IMR-90 (cell line): ENCODE data around the gene CTSS. TPM values are rescaled to one million over a fixed set of nuclear protein-coding genes. Genes with fewer than 3 reads are reported as not detected.
A peak's percentile ranks its signal among the peaks of the same experiment; 100 is the strongest.

ENCODE experiments used
- ATAC-seq: fragments of 200-7000 bp; cut with Tn5 transposase; 2 replicates; pipeline ENCODE4 v1.9.1; 2020; ENCODE audit warnings: low read depth, mild to moderate bottlenecking, moderate library complexity
- BruUV-seq: library from RNA; stranded (reverse); fragments of 400-500 nt; replicated peaks from 2 replicates; lab custom pipeline; 2021; lab: Mats Ljungman, UMichigan
- CTCF ChIA-PET: fragments of 300-600 bp; formaldehyde crosslinking; extraction: SDS; loops from one replicate; lab custom pipeline; 2021; ENCODE audit warnings: antibody characterized with exemption; lab: Yijun Ruan, JAX
- POLR2A ChIA-PET: fragments of 300-600 bp; sonication (Branson Sonifier 250); formaldehyde crosslinking; loops from one replicate; lab custom pipeline; 2022; ENCODE audit warnings: antibody characterized with exemption; ENCODE audit not compliant: unreplicated experiment; lab: Charles Lee
- DNase-seq: peaks from one replicate; pipeline ENCODE4 v3.0.0; 2013
- H2AFZ ChIP-seq: replicated peaks from 2 replicates; pipeline ENCODE3; 2013; ENCODE audit warnings: low read length, mild to moderate bottlenecking; ENCODE audit not compliant: poor library complexity
- H2AK5ac ChIP-seq: 2 replicates; pipeline ENCODE4 v1.6.1; 2013; ENCODE audit warnings: low read depth, low read length, inconsistent platforms
- H2AK9ac ChIP-seq: replicated peaks from 2 replicates; pipeline ENCODE3; 2013; ENCODE audit warnings: mild to moderate bottlenecking, low read depth, low read length, moderate library complexity; ENCODE audit not compliant: poor library complexity
- H2BK120ac ChIP-seq: 2 replicates; pipeline ENCODE4 v1.6.1; 2013; ENCODE audit warnings: low read depth, low read length, inconsistent platforms
- H2BK15ac ChIP-seq: 3 replicates; pipeline ENCODE4 v1.6.1; 2013; ENCODE audit warnings: low read depth, low read length, inconsistent platforms
- H2BK20ac ChIP-seq: 2 replicates; pipeline ENCODE4 v1.6.1; 2013; ENCODE audit warnings: low read depth, mild to moderate bottlenecking, inconsistent platforms, low read length, moderate library complexity
- H2BK5ac ChIP-seq: 2 replicates; pipeline ENCODE4 v1.6.1; 2013; ENCODE audit warnings: mild to moderate bottlenecking, low read depth, low read length, inconsistent platforms; ENCODE audit not compliant: poor library complexity, severe bottlenecking
- H3K14ac ChIP-seq: replicated peaks from 2 replicates; pipeline ENCODE4 v1.6.1; 2013; ENCODE audit warnings: low read depth, low read length, inconsistent platforms
- H3K18ac ChIP-seq: 2 replicates; pipeline ENCODE4 v1.6.1; 2013; ENCODE audit warnings: low read depth, low read length, control low read depth
- H3K23ac ChIP-seq: 2 replicates; pipeline ENCODE4 v1.6.1; 2013; ENCODE audit warnings: low read depth, low read length, inconsistent platforms
- H3K27ac ChIP-seq: 2 replicates; pipeline ENCODE4 v1.5.1; 2013; ENCODE audit warnings: mild to moderate bottlenecking, control low read depth, low read length; ENCODE audit not compliant: insufficient read depth
- H3K27me3 ChIP-seq: 2 replicates; pipeline ENCODE4 v1.6.1; 2013; ENCODE audit warnings: low read length; ENCODE audit not compliant: control insufficient read depth, insufficient read depth
- H3K36me3 ChIP-seq: 2 replicates; pipeline ENCODE4 v1.6.1; 2013; ENCODE audit warnings: low read length, mixed read lengths; ENCODE audit not compliant: control insufficient read depth, insufficient read depth
- H3K4ac ChIP-seq: 2 replicates; pipeline ENCODE4 v1.6.1; 2013; ENCODE audit warnings: low read depth, low read length, inconsistent platforms
- H3K4me1 ChIP-seq: 2 replicates; pipeline ENCODE4 v1.6.1; 2013; ENCODE audit warnings: low read length, mixed read lengths; ENCODE audit not compliant: control insufficient read depth, insufficient read depth
- H3K4me2 ChIP-seq: 2 replicates; pipeline ENCODE4 v1.6.1; 2013; ENCODE audit warnings: low read depth, mild to moderate bottlenecking, control low read depth, low read length, moderate library complexity
- H3K4me3 ChIP-seq: 2 replicates; pipeline ENCODE4 v1.5.1; 2013; ENCODE audit warnings: low read depth, mild to moderate bottlenecking, control low read depth, low read length, moderate library complexity; ENCODE audit not compliant: insufficient read depth
- H3K56ac ChIP-seq: 2 replicates; pipeline ENCODE4 v1.6.1; 2013; ENCODE audit warnings: low read length, inconsistent platforms; ENCODE audit not compliant: insufficient read depth; ENCODE audit errors: extremely low read depth
- H3K79me1 ChIP-seq, 2 experiments: 2 replicates each; pipeline ENCODE4 v1.6.1; 2013; ENCODE audit warnings: low read length in 2 of 2, inconsistent platforms in 1 of 2, low read depth in 1 of 2
- H3K9ac ChIP-seq: 2 replicates; pipeline ENCODE4 v1.6.1; 2013; ENCODE audit warnings: low read depth, low read length, control low read depth
- H3K9me1 ChIP-seq: 2 replicates; pipeline ENCODE4 v1.6.1; 2013; ENCODE audit warnings: low read length, inconsistent platforms; ENCODE audit not compliant: insufficient read depth
- H3K9me3 ChIP-seq: 2 replicates; pipeline ENCODE4 v1.6.1; 2013; ENCODE audit warnings: low read length; ENCODE audit not compliant: control insufficient read depth, insufficient read depth
- H4K20me1 ChIP-seq: 2 replicates; pipeline ENCODE4 v1.6.1; 2013; ENCODE audit warnings: low read length, inconsistent platforms; ENCODE audit not compliant: insufficient read depth
- H4K5ac ChIP-seq: 2 replicates; pipeline ENCODE4 v1.6.1; 2013; ENCODE audit warnings: mild to moderate bottlenecking, low read depth, low read length, control low read depth
- H4K8ac ChIP-seq, 2 experiments: 2 replicates each; pipeline ENCODE4 v1.6.1; 2013; ENCODE audit warnings: low read depth in 2 of 2, low read length in 2 of 2, control low read depth in 1 of 2, inconsistent platforms in 1 of 2
- H4K91ac ChIP-seq: 2 replicates; pipeline ENCODE4 v1.6.1; 2013; ENCODE audit warnings: low read depth, low read length, inconsistent platforms; ENCODE audit not compliant: insufficient read depth
- CEBPB ChIP-seq: IDR thresholded peaks from 2 replicates; pipeline ENCODE4 v1.6.1; 2012; ENCODE audit warnings: low read depth, low read length, improper control_type of control experiment
- CHD1 ChIP-seq: IDR thresholded peaks from 2 replicates; pipeline ENCODE4 v1.6.1; 2012; ENCODE audit warnings: low read depth, low read length, improper control_type of control experiment
- MAFK ChIP-seq: IDR thresholded peaks from 2 replicates; pipeline ENCODE4 v1.6.1; 2012; ENCODE audit warnings: low read depth, low read length, improper control_type of control experiment
- MAZ ChIP-seq: IDR thresholded peaks from 2 replicates; pipeline ENCODE4 v1.6.1; 2012; ENCODE audit warnings: low read depth, mild to moderate bottlenecking, low read length, improper control_type of control experiment, moderate library complexity, borderline replicate concordance
- RAD21 ChIP-seq: IDR thresholded peaks from 2 replicates; pipeline ENCODE4 v1.6.1; 2012; ENCODE audit warnings: low read length, improper control_type of control experiment
- RFX5 ChIP-seq: IDR thresholded peaks from 2 replicates; pipeline ENCODE4 v1.8.0; 2012; ENCODE audit warnings: low read depth, mild to moderate bottlenecking, low read length, moderate library complexity
- SMC3 ChIP-seq: fragments of 150-350 bp; IDR thresholded peaks from 2 replicates; pipeline ENCODE4 v1.6.1; 2016; ENCODE audit warnings: low read depth, mild to moderate bottlenecking, antibody characterized with exemption, low read length, moderate library complexity
- WGBS, 2 experiments: methylation state at CpG; one replicate each; pipeline versions ENCODE4 v1.1.5 to v1.1.7; 2013; ENCODE audit warnings: missing lambda C conversion rate in 2 of 2; ENCODE audit not compliant: insufficient read length in 1 of 2; ENCODE audit errors: extremely low coverage in 2 of 2; 5-methylcytosine and 5-hydroxymethylcytosine counted together
- dilution Hi-C: fragments of 300-500 bp; cut with HindIII; formaldehyde crosslinking; loops from one replicate; pipeline ENCODE4 v1.14.3; 2018; ENCODE audit warnings: low sequenced_read_pairs; ENCODE audit not compliant: unreplicated experiment
- in situ Hi-C: fragments of 300-500 bp; cut with MboI; formaldehyde crosslinking; loops from 3 replicates; pipeline ENCODE4 v1.14.3; 2019; ENCODE audit warnings: low sequenced_read_pairs, inconsistent platforms, mixed read lengths
- intact Hi-C: fragments of 100-400 bp; cut with micrococcal nuclease; formaldehyde crosslinking; loops from 2 replicates; pipeline ENCODE4 v1.10.0; 2022
- polyA plus RNA-seq, 3 experiments: library from polyadenylated mRNA; depleted of rRNA; stranded (reverse); fragments of >200 nt; gene quantifications; 2 replicates each; pipeline ENCODE4 v1.2.3, GENCODE V29; 2012; ENCODE audit warnings: low replicate concordance in 1 of 3
- total RNA-seq: library from RNA; depleted of rRNA; stranded (reverse); fragments of >200 nt; gene quantifications from 2 replicates; pipeline ENCODE4 v1.2.3, GENCODE V29; 2012
- TF ChIP-seq, protein P1 (sequence below): conservative IDR thresholded peaks from 2 replicates; pipeline ENCODE4 v1.5.1; 2012; ENCODE audit warnings: mild to moderate bottlenecking, low read depth, low read length, improper control_type of control experiment

The CTSS gene
- total and polyA plus RNA-seq, 2 of the 4 experiments (the other 2 are of a cell fraction), result 0.18 to 0.48 TPM

DNA sequence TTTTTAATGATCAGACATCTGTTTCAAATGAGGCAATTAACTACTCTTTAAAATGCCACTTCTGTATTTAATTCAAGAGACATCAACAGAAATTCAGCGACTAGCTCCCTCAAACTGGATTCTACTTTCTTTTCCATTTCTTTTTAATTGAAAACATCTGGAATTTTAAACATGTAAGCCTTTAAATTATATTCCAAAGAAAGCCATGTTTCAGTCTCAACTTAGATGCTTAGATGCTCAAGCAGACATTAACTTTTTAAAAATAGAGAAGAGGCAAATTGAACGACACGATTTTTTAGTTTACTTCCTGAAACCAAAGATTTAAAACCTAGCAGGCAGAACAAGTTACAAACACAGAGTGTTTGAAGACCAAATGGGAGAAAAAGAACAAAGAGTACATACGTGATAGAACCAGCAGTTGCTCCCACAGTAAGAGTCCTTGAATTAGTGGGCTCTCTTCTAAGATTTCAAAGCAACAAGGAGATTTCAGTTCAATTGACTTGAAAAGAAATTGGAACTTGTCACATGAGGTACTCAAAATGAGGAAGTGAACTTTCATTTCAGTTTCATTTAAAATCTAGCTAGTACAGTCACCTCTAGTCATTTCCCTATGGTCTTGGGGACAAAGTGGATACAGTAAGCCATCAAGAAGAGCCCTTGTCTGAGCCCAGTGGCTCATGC is at the start of gene CTSS (continued):
- TF ChIP-seq RFX5 (no peak), RAD21 (no peak), MAZ (no peak), CHD1 (no peak)

DNA sequence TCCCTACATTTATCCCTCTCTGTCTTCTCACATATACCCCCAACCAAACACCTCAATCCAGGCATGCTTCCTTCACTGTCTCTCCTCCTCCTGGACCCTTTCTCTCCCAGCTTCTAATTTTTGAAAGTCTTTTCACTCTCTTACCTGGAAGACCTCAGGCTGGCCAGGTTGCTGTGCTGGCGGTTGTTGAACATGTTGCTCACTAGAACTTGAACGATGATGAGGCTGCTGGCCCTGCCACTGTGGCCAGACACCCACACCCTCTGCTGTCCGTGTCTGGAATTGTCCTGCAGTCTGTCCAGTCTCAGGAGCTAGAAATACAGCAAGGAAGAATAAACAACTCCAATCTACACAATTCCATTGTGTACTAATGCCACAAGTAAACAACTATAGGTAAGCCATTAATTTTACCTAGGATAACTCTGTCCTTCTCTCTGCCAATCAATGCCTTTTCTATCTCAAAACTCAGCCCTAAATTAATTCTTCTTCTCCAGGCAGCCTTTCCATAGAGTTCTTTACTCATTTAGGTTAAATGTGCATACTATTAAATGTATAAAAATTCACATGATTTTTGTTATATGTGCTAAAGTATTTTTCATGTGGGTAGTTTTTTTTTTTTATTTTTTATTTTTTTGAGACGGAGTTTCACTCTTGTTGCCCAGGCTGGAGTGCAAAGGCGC is 47.6 kb upstream of the CTSS start:
- Histone ChIP-seq H4K5ac (no peak overlapping the region), H3K79me1 (peaks cover 0 to 6% of the 10 kb centered on the region in 2 experiments; a peak in 1 of 4 replicates), H3K27ac (no peak overlapping the region), H2BK5ac (no peak overlapping the region), H2AK9ac (no peak overlapping the region), H3K23ac (no peak overlapping the region), H4K20me1 (no peaks in the 10 kb centered on the region), H3K36me3 (peaks cover 34% of the 10 kb centered on the region), H3K14ac (no peak overlapping the region), H2AFZ (no peak overlapping the region), H4K91ac (no peak overlapping the region), H2BK120ac (no peak overlapping the region), H3K56ac (no peak overlapping the region), H2BK15ac (no peak overlapping the region), H3K9ac (no peak overlapping the region), H3K4ac (no peak overlapping the region), H3K18ac (no peak overlapping the region), H2BK20ac (no peak overlapping the region), H3K4me1 (peaks cover 3% of the 10 kb centered on the region; the same call in 1 of the 2 replicates), H4K8ac (no peak overlapping the region; a peak in 1 of 4 replicates), H3K4me2 (no peak overlapping the region), H2AK5ac (no peak overlapping the region), H3K4me3 (no peak overlapping the region), H3K27me3 (no peaks in the 10 kb centered on the region), H3K9me1 (peaks cover 1% of the 10 kb centered on the region; the same call in 1 of the 2 replicates), H3K9me3 (no peaks in the 10 kb centered on the region)
- DNase-seq (peak; percentile 77), ATAC-seq (peak; percentile 94)
- WGBS, 2 experiments, result 40% methylated on average over 3 of the region's 5 CpGs; no CpG with 5 or more reads in 1 of the 2 experiments
- ChIA-PET CTCF (interaction anchor here (0.6 to 1.8 kb wide), 12 partner anchors 9 to 253 kb away, joined by 3 to 12 read pairs (median 3); partner anchors contain the start of gene GOLPH3L), POLR2A (no interaction called here)
- in situ Hi-C loops (no loop called here), intact Hi-C loops (loop anchor here (1.0 to 2.0 kb wide), 5 partner anchors 116 to 252 kb away; partner anchors contain the start of genes ENSA, GOLPH3L and MCL1), dilution Hi-C loops (no loop called here)
- no peak for TF ChIP-seq RFX5
- no peak for TF ChIP-seq MAZ
- peak; percentile 85 for TF ChIP-seq SMC3
- no peak for TF ChIP-seq CEBPB
- TF ChIP-seq, protein P1, sequence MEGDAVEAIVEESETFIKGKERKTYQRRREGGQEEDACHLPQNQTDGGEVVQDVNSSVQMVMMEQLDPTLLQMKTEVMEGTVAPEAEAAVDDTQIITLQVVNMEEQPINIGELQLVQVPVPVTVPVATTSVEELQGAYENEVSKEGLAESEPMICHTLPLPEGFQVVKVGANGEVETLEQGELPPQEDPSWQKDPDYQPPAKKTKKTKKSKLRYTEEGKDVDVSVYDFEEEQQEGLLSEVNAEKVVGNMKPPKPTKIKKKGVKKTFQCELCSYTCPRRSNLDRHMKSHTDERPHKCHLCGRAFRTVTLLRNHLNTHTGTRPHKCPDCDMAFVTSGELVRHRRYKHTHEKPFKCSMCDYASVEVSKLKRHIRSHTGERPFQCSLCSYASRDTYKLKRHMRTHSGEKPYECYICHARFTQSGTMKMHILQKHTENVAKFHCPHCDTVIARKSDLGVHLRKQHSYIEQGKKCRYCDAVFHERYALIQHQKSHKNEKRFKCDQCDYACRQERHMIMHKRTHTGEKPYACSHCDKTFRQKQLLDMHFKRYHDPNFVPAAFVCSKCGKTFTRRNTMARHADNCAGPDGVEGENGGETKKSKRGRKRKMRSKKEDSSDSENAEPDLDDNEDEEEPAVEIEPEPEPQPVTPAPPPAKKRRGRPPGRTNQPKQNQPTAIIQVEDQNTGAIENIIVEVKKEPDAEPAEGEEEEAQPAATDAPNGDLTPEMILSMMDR, result peak; percentile 82
- TF ChIP-seq RAD21, result peak; percentile 92
- no peak for TF ChIP-seq MAFK
- BruUV-seq, result no TSS peak
